NB4 (cell line): ENCODE data around the gene CNTN5.

Source experiments
- CTCF ChIP-seq: IDR thresholded peaks from one replicate; pipeline ENCODE4 v1.5.1; 2012; ENCODE audit warnings: low read depth, low read length
- MYC ChIP-seq: IDR thresholded peaks from 2 replicates; pipeline ENCODE4 v1.6.1; 2011; ENCODE audit warnings: low read depth, low read length

GRCh38 chr11:99376463-99376862 is 355.7 kb downstream of the CNTN5 start:
- TF ChIP-seq CTCF (no peak), MYC (no peak)
